Stimulated activated CD4-positive, alpha-beta T cell treated with anti-CD3 and anti-CD28 coated beads, Interleukin-15, amount 100 ng/mL, for 1 hour (primary cell): Measurements from ENCODE around the gene AAK1.

Source experiments
- DNase-seq, 2 donors: peaks; one replicate each; pipeline ENCODE4 v3.0.0-alpha.2; 2020; ENCODE audit warnings: low read depth in 1 of 2, low spot score in 1 of 2

The AAK1 gene

GRCh38 chr2:69545477-69545932, 98.0 kb downstream of the AAK1 start:
- no peak for DNase-seq

GRCh38 chr2:69544951-69545350, 98.6 kb downstream of the AAK1 start:
- no peak for DNase-seq

DNA sequence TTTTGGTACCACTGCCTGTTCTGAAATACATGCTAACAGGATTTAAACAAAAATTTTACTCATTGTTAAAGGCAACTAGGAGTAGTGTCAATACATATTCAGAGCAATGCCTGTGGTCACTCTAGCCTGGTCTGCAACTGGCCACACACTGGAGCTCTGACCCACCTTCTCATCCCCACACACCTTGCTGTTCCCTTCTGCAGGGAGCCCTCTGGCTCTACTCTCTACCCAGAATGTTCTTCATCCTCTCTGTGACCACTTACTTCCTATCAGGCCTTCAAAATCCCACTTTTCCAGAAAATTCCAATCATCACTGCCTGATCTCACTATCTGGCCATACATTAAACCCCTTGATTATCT, 104.0 kb downstream of the AAK1 start:
- DNase-seq, result no peak

DNA sequence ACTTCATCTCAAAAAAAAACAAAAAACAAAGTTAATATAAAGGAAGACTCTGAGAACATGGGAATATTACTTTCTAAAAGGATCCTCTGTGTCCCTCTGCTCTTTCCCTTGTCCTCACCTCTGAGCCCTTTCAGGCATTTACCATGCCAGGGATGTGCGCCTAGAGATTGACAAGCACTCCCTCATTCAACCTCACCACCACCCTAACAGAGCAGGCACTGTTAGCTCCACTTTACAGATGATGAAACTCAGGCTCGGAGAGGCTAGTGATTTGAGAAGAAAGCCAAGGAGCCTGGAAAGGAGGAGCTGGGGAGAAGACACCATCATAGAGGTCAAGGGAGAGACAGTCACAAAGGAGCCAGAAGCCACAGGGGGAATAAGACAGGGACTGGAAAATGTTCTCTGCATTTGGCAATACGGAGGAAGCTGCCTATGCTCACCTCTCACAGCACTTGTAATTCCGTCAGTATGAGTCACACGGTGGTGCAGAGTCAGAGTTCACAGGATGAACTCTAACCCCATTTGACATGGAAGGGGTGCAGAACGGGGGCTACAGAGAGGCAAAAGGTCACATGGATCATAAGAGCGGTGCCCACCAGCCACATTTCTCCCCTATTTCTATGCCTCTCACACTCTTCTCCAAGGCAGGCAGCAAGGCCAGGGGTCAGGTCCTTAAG, 104.5 kb downstream of the AAK1 start:
- no peak for DNase-seq

GRCh38 chr2:69538249-69538648, 105.3 kb downstream of the AAK1 start:
- no peak for DNase-seq

GRCh38 chr2:69535817-69536241, 107.7 kb downstream of the AAK1 start:
- DNase-seq, result no peak

- DNase-seq, result no peak
Observed at GRCh38 chr2:69531186-69531585, 112.4 kb downstream of the AAK1 start.

DNA sequence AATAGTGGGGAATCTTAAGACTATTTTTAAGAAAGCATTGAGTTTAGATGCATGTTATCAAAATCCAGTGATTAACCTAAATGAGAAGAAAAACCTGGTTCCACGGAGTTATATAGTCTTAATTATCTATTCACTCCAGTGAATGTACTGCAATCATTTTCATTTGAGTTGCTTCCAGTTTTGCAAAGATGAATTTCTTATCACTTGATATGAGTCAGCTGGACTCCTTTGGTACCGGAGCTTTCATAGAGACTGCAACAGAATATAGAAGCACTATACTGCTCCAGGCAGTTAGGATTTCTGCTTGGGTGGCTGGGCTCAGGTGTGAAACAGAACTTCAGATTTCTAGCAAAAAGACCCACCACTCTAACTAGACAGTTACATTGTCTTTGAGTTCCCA, 114.1 kb downstream of the AAK1 start:
- DNase-seq, result no peak

- no peak for DNase-seq
Observed at GRCh38 chr2:69525261-69525660, 118.3 kb downstream of the AAK1 start.

DNA sequence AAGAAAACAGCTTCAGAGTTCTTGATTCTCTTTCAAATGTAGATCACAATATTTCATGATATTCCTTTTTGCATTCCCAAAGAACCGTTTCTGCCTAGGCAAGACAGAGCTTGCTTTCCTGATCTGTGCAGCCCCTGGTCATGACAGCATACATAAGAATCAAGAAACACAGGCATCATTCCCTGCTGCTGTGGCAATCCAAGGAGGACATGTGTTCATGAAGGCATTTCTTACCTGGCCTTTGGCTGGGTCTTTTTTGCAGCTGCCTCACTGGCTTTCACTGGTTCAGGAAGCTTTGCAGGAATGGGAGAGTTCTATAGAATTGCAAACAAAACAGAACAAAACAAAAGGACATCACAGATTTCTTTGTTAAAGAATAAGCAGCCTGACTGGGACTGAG, 118.7 kb downstream of the AAK1 start:
- no peak for DNase-seq

DNA sequence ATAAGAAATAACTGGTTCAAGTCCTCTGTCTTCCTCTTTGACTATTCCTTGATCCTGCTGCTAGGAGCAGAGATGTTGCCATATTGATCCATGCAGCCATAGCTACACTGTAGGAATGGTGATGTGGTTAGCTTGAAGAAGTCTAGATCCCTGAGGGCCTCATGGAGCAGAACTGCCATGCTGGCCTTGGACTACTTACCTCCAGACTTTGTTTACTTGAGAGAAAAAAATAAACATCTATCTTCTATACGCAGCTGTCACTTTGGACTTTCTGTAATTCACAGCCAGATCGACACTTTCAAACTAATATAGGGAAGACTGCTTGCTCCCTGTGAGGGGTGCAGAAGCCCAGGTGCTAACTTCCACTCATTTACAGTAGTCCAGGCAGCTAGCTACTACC, 121.8 kb downstream of the AAK1 start:
- no peak for DNase-seq

DNA sequence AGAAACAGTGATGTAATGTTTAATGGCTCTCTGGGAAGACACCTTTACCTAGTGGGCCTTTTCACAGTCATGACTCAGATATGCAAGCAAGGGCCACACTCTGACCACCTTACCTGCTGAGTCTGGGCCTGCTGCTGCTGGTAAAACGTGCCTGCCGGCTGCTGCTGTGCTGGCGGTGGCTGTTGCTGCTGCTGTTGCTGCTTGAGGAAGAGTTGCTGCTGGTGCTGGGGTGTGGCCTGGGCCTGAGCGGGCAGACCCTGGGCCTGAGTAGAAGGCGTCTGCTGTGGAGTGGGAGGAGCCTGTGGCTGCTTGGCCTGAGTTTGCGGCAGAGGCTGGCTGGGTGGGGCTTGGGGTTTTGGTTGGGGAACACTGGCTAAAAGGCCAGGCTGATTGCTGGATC, 124.7 kb downstream of the AAK1 start:
- no peak for DNase-seq

DNA sequence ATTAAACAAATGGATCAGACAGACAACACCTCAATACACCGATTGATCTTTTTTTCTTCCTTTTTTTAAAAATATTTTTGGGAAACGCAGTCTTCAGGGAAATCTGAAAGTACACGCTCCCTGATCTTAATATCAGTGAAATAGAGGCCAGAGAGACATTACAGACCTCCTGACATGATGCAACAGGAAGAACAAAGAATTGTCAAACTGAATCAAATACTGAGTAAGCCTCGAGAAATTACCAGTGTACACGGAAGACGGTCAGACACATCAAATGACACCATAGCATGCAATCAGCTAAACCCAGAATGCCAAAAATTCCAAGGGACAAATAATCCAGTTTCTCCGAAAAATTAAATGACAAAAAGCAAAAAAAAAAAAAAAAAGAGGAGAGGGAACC, 126.1 kb downstream of the AAK1 start:
- DNase-seq, result no peak

DNA sequence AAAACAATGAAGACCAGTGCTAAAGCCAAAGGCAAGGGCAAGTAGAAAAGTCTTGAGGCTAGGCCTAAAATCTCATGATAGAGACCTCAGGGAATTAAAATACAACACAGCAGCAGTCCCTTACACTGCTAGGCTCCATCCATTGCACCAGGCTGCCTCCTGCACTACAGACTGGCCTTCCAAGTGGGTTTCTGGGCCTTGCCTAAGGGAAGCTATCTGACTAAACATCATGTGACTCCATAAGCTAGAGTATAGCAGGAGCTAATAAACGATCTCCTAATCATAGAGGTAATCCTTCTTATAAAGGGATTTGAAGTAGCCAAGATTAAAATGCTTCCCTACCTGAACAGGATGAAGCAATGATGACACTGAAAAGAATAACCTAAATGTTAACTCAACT, 128.7 kb downstream of the AAK1 start:
- DNase-seq, result no peak

DNA sequence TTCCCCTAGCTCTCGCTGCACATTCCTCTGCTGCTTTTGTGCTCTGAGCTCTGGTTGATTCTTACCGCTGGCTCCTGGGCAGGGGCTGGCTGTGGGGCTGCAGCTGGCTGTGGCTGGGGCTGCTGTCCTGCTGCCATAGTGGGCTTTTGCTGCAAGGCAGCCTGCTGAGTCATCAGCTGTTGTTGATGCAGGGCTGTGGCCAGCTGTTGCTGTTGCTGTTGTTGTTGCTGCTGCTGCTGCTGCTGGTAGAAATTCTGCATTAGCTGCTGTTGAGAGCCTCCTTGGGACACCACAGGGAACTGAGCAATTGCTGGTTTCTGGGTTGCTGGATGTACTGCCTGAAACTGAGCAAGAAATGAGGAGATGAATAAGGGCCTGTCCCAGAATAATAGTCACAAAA, 129.1 kb downstream of the AAK1 start:
- no peak for DNase-seq

- DNase-seq, result no peak
Observed at GRCh38 chr2:69512446-69512845, 131.1 kb downstream of the AAK1 start.

GRCh38 chr2:69510204-69510603, 133.3 kb downstream of the AAK1 start:
- no peak for DNase-seq

- DNase-seq, result no peak
Observed at GRCh38 chr2:69509750-69510140, 133.8 kb downstream of the AAK1 start.

- no peak for DNase-seq
Observed at GRCh38 chr2:69509011-69509749, 134.4 kb downstream of the AAK1 start.

DNA sequence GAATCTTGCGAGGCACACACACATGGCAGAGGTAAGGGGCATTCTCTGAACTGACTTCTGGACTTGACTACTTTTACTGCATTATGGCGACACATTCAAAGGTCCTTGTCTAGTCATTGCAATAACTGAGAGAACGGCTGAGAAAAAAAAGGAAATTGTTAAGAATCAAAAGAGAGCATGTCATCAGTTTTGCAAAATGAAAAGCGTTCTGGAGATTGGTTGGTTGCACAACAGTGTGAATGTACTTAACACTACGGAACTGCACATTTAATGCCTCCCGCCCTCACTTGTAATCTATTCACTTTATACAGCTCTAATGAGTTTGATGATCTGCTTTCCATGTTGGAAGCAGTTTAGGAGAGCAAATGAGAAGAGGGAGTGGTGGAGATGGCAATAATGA, 137.8 kb downstream of the AAK1 start:
- DNase-seq, result no peak

- no peak for DNase-seq
Observed at GRCh38 chr2:69501301-69501700, 142.2 kb downstream of the AAK1 start.

DNA sequence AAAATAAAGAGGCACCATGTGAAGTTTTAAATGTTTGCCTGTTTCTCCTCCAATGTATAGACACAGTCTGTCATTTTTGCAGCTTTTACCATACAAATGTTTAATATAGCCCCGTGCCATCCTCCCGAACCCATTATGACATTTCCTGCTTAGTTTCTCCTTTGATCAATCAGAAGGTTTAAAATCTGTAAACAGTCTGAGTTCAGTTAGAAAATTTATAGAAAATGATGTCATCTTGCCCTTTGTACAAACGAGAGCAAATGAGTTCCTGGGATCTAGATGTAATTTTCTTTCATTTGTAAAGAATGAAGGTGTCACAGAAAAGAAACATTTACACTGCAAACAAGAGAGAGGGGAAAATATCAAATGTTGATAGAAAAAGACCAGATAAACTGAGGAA, 143.6 kb downstream of the AAK1 start:
- DNase-seq, result no peak

DNA sequence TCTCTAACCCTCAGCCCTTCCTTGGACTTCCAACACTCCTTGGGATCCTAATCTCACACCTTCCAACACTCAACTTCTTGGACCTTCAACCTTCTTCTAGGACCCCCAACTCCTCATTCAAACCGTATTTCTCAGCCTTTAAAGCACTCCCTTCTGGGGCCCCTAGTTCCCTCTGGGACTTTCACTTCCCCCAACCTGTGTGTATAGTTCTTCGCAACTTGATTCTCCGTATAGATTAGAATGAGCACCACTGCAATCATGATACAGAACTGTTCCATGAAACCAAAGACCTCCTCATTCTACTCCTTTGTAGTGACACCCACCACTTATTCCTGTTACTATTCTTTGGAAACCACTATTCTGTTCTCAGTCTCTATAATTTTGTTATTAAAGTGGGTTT, 144.3 kb downstream of the AAK1 start:
- no peak for DNase-seq
